Ascending aorta (tissue), 2 donors: ENCODE measurements around the gene CFAP141. TPM values are rescaled to one million over a fixed set of nuclear protein-coding genes. Genes with fewer than 3 reads are reported as not detected.

ENCODE experiments used
- DNase-seq, 2 donors: peaks; one replicate each; pipeline ENCODE4 v3.0.0-alpha.2; 2019; ENCODE audit warnings: low spot score in 2 of 2
- H3K27ac ChIP-seq, 2 donors: fragments of 200-600 bp; sonication (generic); one replicate each; pipeline ENCODE4 v1.5.1; 2016 to 2017; ENCODE audit warnings: mild to moderate bottlenecking in 1 of 2
- H3K27me3 ChIP-seq: fragments of 200-600 bp; sonication (generic); one replicate; pipeline ENCODE4 v1.5.1; 2017
- H3K36me3 ChIP-seq, 2 donors: fragments of 200-600 bp; sonication (generic); one replicate each; pipeline ENCODE4 v1.5.1; 2016
- H3K4me1 ChIP-seq, 2 donors: fragments of 200-600 bp; sonication (generic); one replicate each; pipeline ENCODE4 v1.5.1; 2016 to 2017; ENCODE audit warnings: mild to moderate bottlenecking in 1 of 2
- H3K4me3 ChIP-seq, 2 donors: fragments of 200-600 bp; sonication (generic); one replicate each; pipeline ENCODE4 v1.5.1; 2016 to 2017; ENCODE audit warnings: mild to moderate bottlenecking in 1 of 2
- H3K9me3 ChIP-seq, 2 donors: fragments of 200-600 bp; sonication (generic); one replicate each; pipeline ENCODE4 v1.5.1; 2016
- CTCF ChIP-seq, 3 experiments: fragments of 200-600 bp in 2 of 3; fragments of 450-650 bp in 1 of 3; sonication (generic) in 2 of 3; IDR thresholded peaks; one replicate each; pipeline ENCODE4 v1.5.1; 2016 to 2019; ENCODE audit warnings: antibody characterized with exemption in 3 of 3, mild to moderate bottlenecking in 1 of 3, moderate library complexity in 1 of 3
- intact Hi-C: fragments of 100-400 bp; cut with DNase I; formaldehyde crosslinking; loops from one replicate; pipeline ENCODE4 v1.15.1; 2023
- total RNA-seq: library from RNA; depleted of rRNA; stranded (reverse); fragments of >200 nt; gene quantifications from one replicate; pipeline ENCODE4 v1.1.0, GENCODE V29; 2016

CFAP141 gene
- total RNA-seq: not detected

GRCh38 chr1:154206196-154206595 is at the start of gene CFAP141:
CFAP141 (minus strand) TSS chr1:154206333; CDS start chr1:154206307, 26 bp downstream.
- H3K9me3 ChIP-seq: no peaks in the 10 kb centered on the region
- no peak within 1 kb of the TSS for H3K4me3 ChIP-seq
- no peak for DNase-seq
- TF ChIP-seq CTCF (IDR thresholded peaks at IDR 0.05): no peak
- no peak within 1 kb of the TSS for H3K27ac ChIP-seq
- no peaks in the 10 kb centered on the region for H3K4me1 ChIP-seq
- H3K27me3 ChIP-seq: no peaks in the 10 kb centered on the region
- peaks cover 50 to 64% of the 10 kb centered on the region in 2 donors for H3K36me3 ChIP-seq
- intact Hi-C loops: no loop called here

- intact Hi-C loops: no loop called here
- Histone ChIP-seq H3K9me3 (no peaks in the 10 kb centered on the region), H3K27ac (no peak overlapping the region), H3K4me3 (no peak overlapping the region), H3K27me3 (no peaks in the 10 kb centered on the region), H3K36me3 (peaks cover 100% of the 10 kb centered on the region in 2 donors), H3K4me1 (no peaks in the 10 kb centered on the region)
- no peak for TF ChIP-seq CTCF (IDR thresholded peaks at IDR 0.05)
- no peak for DNase-seq
Observed at GRCh38 chr1:154253671-154254070, 47.5 kb upstream of the CFAP141 start.

- no peaks in the 10 kb centered on the region for H3K4me1 ChIP-seq
- H3K4me3 ChIP-seq: no peak overlapping the region
- no peaks in the 10 kb centered on the region for H3K27me3 ChIP-seq
- TF ChIP-seq CTCF (IDR thresholded peaks at IDR 0.05): no peak
- no peak overlapping the region for H3K27ac ChIP-seq
- intact Hi-C loops: no loop called here
- peaks cover 77 to 90% of the 10 kb centered on the region in 2 donors for H3K36me3 ChIP-seq
- H3K9me3 ChIP-seq: no peaks in the 10 kb centered on the region
- DNase-seq: no peak
Observed at GRCh38 chr1:154241703-154242351, 35.7 kb upstream of the CFAP141 start.

GRCh38 chr1:154240294-154240833 is 34.2 kb upstream of the CFAP141 start:
- Histone ChIP-seq H3K27ac (no peak overlapping the region), H3K9me3 (no peaks in the 10 kb centered on the region), H3K4me3 (no peak overlapping the region), H3K27me3 (no peaks in the 10 kb centered on the region), H3K36me3 (peaks cover 78 to 89% of the 10 kb centered on the region in 2 donors), H3K4me1 (no peaks in the 10 kb centered on the region)
- no peak for TF ChIP-seq CTCF (IDR thresholded peaks at IDR 0.05)
- no peak for DNase-seq
- intact Hi-C loops: no loop called here

- no peaks in the 10 kb centered on the region for H3K9me3 ChIP-seq
- H3K27ac ChIP-seq: no peak overlapping the region
- H3K27me3 ChIP-seq: no peaks in the 10 kb centered on the region
- peaks cover 78 to 89% of the 10 kb centered on the region in 2 donors for H3K36me3 ChIP-seq
- no peak overlapping the region for H3K4me3 ChIP-seq
- no peak for TF ChIP-seq CTCF (IDR thresholded peaks at IDR 0.05)
- H3K4me1 ChIP-seq: no peaks in the 10 kb centered on the region
- intact Hi-C loops: no loop called here
- DNase-seq: no peak
Observed at GRCh38 chr1:154239491-154239890, 33.4 kb upstream of the CFAP141 start.
